Endothelial cell of umbilical vein (primary cell): ENCODE data around the gene FRMD5. TPM values are rescaled to one million over a fixed set of nuclear protein-coding genes. Genes with fewer than 3 reads are reported as not detected.

Experiments used
- BruUV-seq: library from RNA; stranded (reverse); fragments of 400-500 nt; replicated peaks from 2 replicates; lab custom pipeline; 2021; lab: Mats Ljungman, UMichigan
- CTCF ChIA-PET: fragments of 300-600, 350-600 bp; sonication (Branson Sonifier 250); formaldehyde crosslinking; loops from one replicate; lab custom pipeline; 2021; ENCODE audit warnings: antibody characterized with exemption, inconsistent platforms; lab: Charles Lee
- POLR2A ChIA-PET: fragments of 300-600, 350-600 bp; sonication (Branson Sonifier 250); formaldehyde crosslinking; loops from one replicate; lab custom pipeline; 2021; ENCODE audit warnings: antibody characterized with exemption, inconsistent platforms; lab: Charles Lee
- DNase-seq: peaks from one replicate; pipeline ENCODE4 v3.0.0-alpha.2; 2011; ENCODE audit warnings: low read depth, low spot score
- FAIRE-seq: peaks from 2 replicates; lab custom pipeline; 2011; peaks lifted over from hg19 to GRCh38; lab: Jason Lieb, UNC
- H2AFZ ChIP-seq: 2 replicates; pipeline ENCODE4 v1.6.0; 2012; ENCODE audit warnings: low read depth, low read length, control low read depth, inconsistent platforms
- H3K27ac ChIP-seq: 2 replicates; pipeline ENCODE4 v1.5.1; 2011; ENCODE audit warnings: low read depth, mild to moderate bottlenecking, control low read depth, low read length, moderate library complexity; ENCODE audit not compliant: insufficient read depth
- H3K27me3 ChIP-seq, 2 experiments: 2 replicates each; pipeline versions ENCODE4 v1.6.0 to v1.6.1; 2011; ENCODE audit warnings: low read length in 2 of 2, mixed read lengths in 1 of 2; ENCODE audit not compliant: control insufficient read depth in 2 of 2, insufficient read depth in 2 of 2
- H3K36me3 ChIP-seq, 2 experiments: 2 replicates in 1 of 2; 3 replicates in 1 of 2; pipeline ENCODE4 v1.5.1; 2011; ENCODE audit warnings: low read length in 2 of 2, mild to moderate bottlenecking in 1 of 2, moderate library complexity in 1 of 2; ENCODE audit not compliant: control insufficient read depth in 2 of 2, insufficient read depth in 2 of 2; ENCODE audit errors: extremely low read depth in 1 of 2
- H3K4me1 ChIP-seq: 3 replicates; pipeline ENCODE4 v1.5.1; 2011; ENCODE audit warnings: mild to moderate bottlenecking, low read length; ENCODE audit not compliant: control insufficient read depth, insufficient read depth; ENCODE audit errors: extremely low read depth
- H3K4me2 ChIP-seq: 2 replicates; pipeline ENCODE4 v1.6.1; 2011; ENCODE audit warnings: low read length, control low read depth, mixed read lengths; ENCODE audit not compliant: insufficient read depth
- H3K4me3 ChIP-seq, 3 experiments: fragments of 200-600 bp in 1 of 3; sonication (generic), shearing (Covaris generic) in 1 of 3; replicated peaks in 1 of 3; 2 replicates each; pipeline ENCODE4 v1.5.1; 2011 to 2016; ENCODE audit warnings: control low read depth in 3 of 3, low read length in 3 of 3, mild to moderate bottlenecking in 2 of 3, inconsistent platforms in 1 of 3, low read depth in 1 of 3, moderate library complexity in 1 of 3; ENCODE audit not compliant: insufficient read depth in 1 of 3
- H3K79me2 ChIP-seq: 2 replicates; pipeline ENCODE4 v1.6.0; 2012; ENCODE audit warnings: low read length, inconsistent platforms; ENCODE audit not compliant: control insufficient read depth, insufficient read depth
- H3K9ac ChIP-seq: replicated peaks from 2 replicates; pipeline ENCODE3; 2011; ENCODE audit warnings: low read length, control low read depth; ENCODE audit not compliant: insufficient read depth; ENCODE audit errors: extremely low read depth
- H3K9me1 ChIP-seq: replicated peaks from 3 replicates; pipeline ENCODE4 v1.6.0; 2011; ENCODE audit warnings: mild to moderate bottlenecking, low read length; ENCODE audit not compliant: control insufficient read depth, insufficient read depth; ENCODE audit errors: extremely low read depth
- H3K9me3 ChIP-seq: replicated peaks from 2 replicates; pipeline ENCODE4 v1.5.1; 2012; ENCODE audit warnings: low read length, inconsistent platforms; ENCODE audit not compliant: control insufficient read depth, insufficient read depth
- H4K20me1 ChIP-seq: replicated peaks from 2 replicates; pipeline ENCODE3; 2011; ENCODE audit warnings: mild to moderate bottlenecking, low read length; ENCODE audit not compliant: control insufficient read depth, insufficient read depth; ENCODE audit errors: extremely low read depth
- EZH2 ChIP-seq: IDR thresholded peaks from 2 replicates; pipeline ENCODE4 v1.6.1; 2012; ENCODE audit warnings: borderline replicate concordance, low read depth, mild to moderate bottlenecking, moderate library complexity, low read length, inconsistent platforms; ENCODE audit not compliant: severe bottlenecking
- FOS ChIP-seq: IDR thresholded peaks from 2 replicates; pipeline ENCODE4 v1.6.1; 2011; ENCODE audit warnings: mild to moderate bottlenecking, low read length, moderate library complexity, borderline replicate concordance; ENCODE audit not compliant: insufficient read depth
- GATA2 ChIP-seq: IDR thresholded peaks from 2 replicates; pipeline ENCODE4 v1.7.0; 2011; ENCODE audit warnings: low read depth, mild to moderate bottlenecking, moderate library complexity, mixed read lengths, low read length; ENCODE audit not compliant: insufficient read length, insufficient read depth
- JUN ChIP-seq: IDR thresholded peaks from 2 replicates; pipeline ENCODE4 v1.6.1; 2011; ENCODE audit warnings: borderline replicate concordance, low read depth; ENCODE audit not compliant: insufficient read length, insufficient read depth
- MYC ChIP-seq: IDR thresholded peaks from one replicate; pipeline ENCODE4 v1.6.1; 2011; ENCODE audit warnings: mild to moderate bottlenecking, low read depth, low read length
- POLR2A ChIP-seq: IDR thresholded peaks from 2 replicates; pipeline ENCODE4 v1.6.1; 2012; ENCODE audit warnings: low read depth, mild to moderate bottlenecking, control low read depth, low read length
- POLR2AphosphoS5 ChIP-seq: IDR thresholded peaks from 2 replicates; pipeline ENCODE4 v1.6.1; 2012; ENCODE audit warnings: low read depth, mild to moderate bottlenecking, control low read depth, low read length, moderate library complexity; ENCODE audit not compliant: insufficient read depth
- dilution Hi-C: fragments of 300-500 bp; cut with MboI; formaldehyde crosslinking; loops from one replicate; pipeline ENCODE4 v1.15.0; 2019; ENCODE audit warnings: low sequenced_read_pairs; ENCODE audit not compliant: extremely low pct_ligation_motif_present
- intact Hi-C: fragments of 100-400 bp; cut with micrococcal nuclease; formaldehyde crosslinking; loops from one replicate; pipeline ENCODE4 v1.10.0; 2022
- polyA plus RNA-seq, 4 experiments: library from polyadenylated mRNA; depleted of rRNA in 3 of 4; stranded (reverse) in 3 of 4; unstranded in 1 of 4; fragments of >200 nt; gene quantifications; 2 replicates each; pipeline versions ENCODE4 v1.2.1 to v1.2.3, GENCODE V29; 2011 to 2012; ENCODE audit warnings: missing spikeins in 1 of 4
- total RNA-seq: library from RNA; stranded (reverse); gene quantifications from 2 replicates; pipeline ENCODE4 v1.2.3, GENCODE V29; 2021
- TF ChIP-seq, protein P1 (sequence below): IDR thresholded peaks from 2 replicates; pipeline ENCODE4 v1.6.1; 2011; ENCODE audit not compliant: insufficient read depth, insufficient read length
- TF ChIP-seq, protein P2 (sequence below), 2 donors: IDR thresholded peaks; 1 replicate in 1 of 2; 2 replicates in 1 of 2; pipeline ENCODE4 v1.5.1; 2011; ENCODE audit warnings: low read length in 2 of 2, mild to moderate bottlenecking in 2 of 2, moderate library complexity in 2 of 2, control low read depth in 1 of 2, inconsistent platforms in 1 of 2, low read depth in 1 of 2; ENCODE audit not compliant: insufficient read depth in 1 of 2; ENCODE audit errors: extremely low read depth in 1 of 2

Gene FRMD5
- total and polyA plus RNA-seq, 2 donors (not counting 3 experiments of a cell fraction or from before 2014, with no cell fraction given), result 16.7 to 20.2 TPM

DNA sequence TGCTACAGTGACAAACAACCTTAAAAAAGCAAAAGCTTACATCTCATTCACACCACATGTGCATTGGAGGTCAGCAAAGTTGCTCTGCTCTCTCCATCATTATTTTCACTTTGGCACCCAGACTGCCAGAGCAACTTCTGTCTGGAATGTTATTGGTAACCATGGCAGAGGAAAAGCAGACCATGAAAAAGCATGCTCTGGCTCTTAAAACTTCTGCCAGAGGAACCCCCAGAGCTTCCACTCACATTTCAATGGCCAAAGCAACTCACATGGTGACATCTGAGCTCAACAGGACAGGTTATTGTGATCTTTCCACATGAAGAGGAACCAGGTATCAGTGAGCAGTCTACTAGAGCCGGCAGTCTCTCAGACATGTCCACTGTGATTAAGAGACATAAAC lies 21.9 kb upstream of the FRMD5 start:
- Histone ChIP-seq H3K9me1 (no peaks in the 10 kb centered on the region), H3K36me3 (no peaks in the 10 kb centered on the region), H3K4me1 (peaks cover 14% of the 10 kb centered on the region), H3K27ac (no peak overlapping the region), H3K4me3 (no peak overlapping the region), H3K27me3 (no peaks in the 10 kb centered on the region), H3K9ac (no peak overlapping the region), H3K4me2 (no peak overlapping the region), H2AFZ (no peak overlapping the region), H3K79me2 (no peaks in the 10 kb centered on the region), H4K20me1 (no peaks in the 10 kb centered on the region), H3K9me3 (no peaks in the 10 kb centered on the region)
- dilution Hi-C loops (no loop called here), intact Hi-C loops (loop anchor here (5.0 kb wide), 3 partner anchors 80 to 285 kb away; no protein-coding TSS in a partner anchor)
- TF ChIP-seq FOS (no peak), EZH2 (no peak), MYC (no peak), GATA2 (no peak), POLR2AphosphoS5 (no peak), JUN (no peak), POLR2A (no peak)
- TF ChIP-seq, protein P1, sequence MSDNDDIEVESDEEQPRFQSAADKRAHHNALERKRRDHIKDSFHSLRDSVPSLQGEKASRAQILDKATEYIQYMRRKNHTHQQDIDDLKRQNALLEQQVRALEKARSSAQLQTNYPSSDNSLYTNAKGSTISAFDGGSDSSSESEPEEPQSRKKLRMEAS, result no peak
- TF ChIP-seq, protein P2, sequence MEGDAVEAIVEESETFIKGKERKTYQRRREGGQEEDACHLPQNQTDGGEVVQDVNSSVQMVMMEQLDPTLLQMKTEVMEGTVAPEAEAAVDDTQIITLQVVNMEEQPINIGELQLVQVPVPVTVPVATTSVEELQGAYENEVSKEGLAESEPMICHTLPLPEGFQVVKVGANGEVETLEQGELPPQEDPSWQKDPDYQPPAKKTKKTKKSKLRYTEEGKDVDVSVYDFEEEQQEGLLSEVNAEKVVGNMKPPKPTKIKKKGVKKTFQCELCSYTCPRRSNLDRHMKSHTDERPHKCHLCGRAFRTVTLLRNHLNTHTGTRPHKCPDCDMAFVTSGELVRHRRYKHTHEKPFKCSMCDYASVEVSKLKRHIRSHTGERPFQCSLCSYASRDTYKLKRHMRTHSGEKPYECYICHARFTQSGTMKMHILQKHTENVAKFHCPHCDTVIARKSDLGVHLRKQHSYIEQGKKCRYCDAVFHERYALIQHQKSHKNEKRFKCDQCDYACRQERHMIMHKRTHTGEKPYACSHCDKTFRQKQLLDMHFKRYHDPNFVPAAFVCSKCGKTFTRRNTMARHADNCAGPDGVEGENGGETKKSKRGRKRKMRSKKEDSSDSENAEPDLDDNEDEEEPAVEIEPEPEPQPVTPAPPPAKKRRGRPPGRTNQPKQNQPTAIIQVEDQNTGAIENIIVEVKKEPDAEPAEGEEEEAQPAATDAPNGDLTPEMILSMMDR (IDR thresholded peaks at IDR 0.05; ENCODE audit: extremely low read depth in 1 of 2, insufficient read depth in 1 of 2, low read depth in 1 of 2, low read length in 2 of 2), result no peak
- BruUV-seq, result no TSS peak
- ChIA-PET POLR2A (no interaction called here), CTCF (interaction anchor here (0.8 to 4.0 kb wide), 6 partner anchors 9 to 335 kb away, joined by 3 to 15 read pairs (median 4); no protein-coding TSS in a partner anchor)
- FAIRE-seq (no peak), DNase-seq (no peak)
